GM21515 (cell line): Measurements from ENCODE around the gene ST3GAL5.

Source experiments
- ATAC-seq: cut with Tn5 transposase; IDR thresholded peaks from one replicate; pipeline ENCODE4 v1.9.1; 2021; ENCODE audit not compliant: unreplicated experiment

ST3GAL5 gene

DNA sequence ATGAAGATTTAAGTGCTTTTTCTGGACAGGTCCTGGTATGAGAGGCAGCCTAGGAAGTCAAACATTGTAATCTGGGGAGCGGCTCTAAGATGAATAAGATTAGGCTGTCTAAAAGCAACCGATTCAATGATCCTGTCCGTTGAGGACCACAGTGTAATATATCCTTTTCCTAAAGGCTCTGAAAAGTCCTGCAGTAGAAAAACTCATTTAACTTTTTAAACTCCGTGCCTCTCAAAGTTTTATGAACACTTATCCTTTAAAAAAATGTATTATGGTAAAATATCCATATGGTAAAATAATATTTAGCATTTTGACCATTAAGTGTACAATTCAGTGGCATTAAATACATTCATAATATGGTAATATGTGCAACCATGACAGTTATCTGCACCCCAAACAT is 95.2 kb downstream of the ST3GAL5 start:
- ATAC-seq, result no peak

DNA sequence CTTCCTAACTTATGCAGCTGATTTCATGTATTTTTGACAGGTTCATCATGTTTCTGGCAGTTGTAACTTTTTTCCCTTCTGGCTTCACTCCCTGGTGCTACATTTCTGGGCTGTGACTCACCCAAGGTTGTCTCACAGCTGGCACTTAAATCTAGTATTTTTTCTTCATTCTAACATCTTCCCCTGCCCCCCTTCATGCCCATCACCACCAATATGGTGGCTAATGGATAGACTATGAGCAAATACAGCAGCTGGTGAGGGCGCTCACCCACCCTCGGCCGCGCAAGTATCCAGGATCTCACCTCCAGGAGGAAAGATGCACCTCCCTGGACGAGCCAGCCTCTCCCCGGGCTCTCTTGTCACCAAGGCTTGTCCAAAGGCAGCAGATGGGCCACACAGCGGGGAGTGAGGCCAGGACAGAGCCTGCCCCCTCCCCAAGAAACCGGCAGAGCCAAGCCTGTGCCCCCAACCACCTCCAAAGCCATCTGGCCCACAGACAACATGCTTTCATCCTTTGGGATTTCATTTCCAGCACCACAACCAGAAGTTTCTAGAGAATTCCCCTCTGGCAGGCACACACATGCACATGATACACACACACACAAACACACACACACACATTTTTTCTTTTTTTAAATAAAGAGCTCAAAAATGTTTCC is 95.9 kb downstream of the ST3GAL5 start:
- ATAC-seq, result no peak

DNA sequence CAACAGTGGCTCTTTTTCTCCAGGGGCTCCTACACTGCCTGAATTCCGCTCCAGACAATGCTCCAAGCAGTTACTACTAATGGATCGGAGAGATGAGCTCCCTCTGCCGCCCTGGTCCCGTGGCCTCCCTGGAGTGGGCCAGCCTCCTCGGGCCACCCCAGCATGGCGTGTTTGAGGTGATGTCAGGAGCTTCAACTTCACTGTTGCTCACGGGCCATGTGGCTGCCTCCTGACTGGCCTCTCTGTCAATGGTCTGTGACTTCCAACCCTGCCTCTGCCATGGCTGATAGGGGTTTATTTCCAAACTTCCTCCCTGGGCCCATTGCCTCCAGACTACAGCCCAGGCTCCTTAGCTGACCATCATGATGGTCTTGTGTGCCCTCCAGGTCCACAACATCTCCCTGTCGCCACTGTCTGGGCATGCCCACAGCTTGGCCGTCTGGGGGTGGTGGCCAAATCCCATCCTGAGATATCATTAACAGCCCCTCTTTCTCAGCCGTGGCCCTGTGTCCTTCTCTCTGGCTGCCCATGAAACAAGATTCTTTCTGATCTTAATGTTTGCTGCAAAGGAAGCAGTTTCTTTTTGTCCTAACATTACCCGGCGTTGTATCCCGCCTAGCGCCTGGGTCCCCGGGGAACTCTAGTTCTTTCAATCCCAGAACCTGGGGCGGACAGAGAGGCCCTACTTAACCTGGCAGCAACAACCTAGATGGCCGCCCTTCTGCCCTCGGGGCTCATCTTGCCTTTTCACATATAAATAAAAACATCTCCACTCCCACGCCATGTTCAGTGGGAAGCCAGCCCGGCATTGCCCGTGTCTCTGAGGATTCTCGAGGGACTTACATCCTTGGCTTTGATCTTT is 96.9 kb downstream of the ST3GAL5 start:
- ATAC-seq, result no peak

DNA sequence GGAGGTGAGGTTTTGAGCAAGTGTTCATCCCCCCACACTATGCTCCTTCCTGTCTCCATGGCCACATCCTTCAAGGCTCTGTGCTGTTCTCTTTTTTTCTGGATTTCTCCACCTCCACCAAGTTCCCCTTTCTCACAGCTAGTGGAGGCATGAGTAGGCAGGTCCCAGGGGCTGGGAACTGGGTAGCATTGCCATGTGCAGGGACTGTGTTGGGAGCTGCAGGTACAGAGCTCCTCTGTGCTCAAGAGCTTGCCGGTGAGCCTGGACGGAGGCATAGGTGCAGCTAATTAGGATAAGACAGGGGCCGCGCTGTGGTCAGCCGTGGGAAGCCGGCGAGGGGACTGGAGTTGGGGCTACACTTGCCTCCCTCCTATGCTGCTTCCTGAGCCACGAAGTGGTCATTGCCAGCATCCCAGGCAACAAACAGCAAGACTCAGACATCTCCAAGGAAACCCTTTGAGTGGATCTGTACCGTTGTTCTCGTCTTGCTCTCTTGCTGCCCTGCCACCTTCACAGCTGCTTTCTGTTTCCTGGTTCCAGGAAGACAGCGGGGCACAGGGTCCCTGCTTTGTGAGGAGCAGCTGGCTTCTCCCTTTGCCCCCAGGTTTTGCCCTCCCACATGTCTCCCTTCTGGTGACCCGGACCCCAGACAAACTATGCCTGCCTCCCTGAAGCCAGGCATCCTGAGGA is 98.1 kb downstream of the ST3GAL5 start:
- ATAC-seq, result no peak

DNA sequence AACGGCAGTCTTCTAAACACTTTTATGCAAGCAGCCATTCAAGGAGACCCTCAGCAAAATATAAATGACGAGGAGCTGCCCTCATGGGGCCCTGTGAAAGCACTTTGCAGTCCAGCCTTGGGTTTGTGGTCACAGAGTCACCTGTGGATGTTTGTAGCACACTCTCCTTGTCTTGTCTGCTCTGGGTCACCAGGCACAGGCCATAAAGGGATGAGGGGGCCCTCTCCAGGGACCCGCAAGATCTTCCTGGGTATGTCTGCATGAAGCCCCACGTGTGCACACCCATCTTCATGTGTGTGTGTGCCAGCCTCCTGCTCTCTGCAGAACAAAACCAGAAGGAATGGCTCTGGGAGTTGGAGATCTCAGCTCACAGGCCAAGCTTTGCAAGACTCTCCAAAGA is 98.8 kb downstream of the ST3GAL5 start:
- no peak for ATAC-seq

DNA sequence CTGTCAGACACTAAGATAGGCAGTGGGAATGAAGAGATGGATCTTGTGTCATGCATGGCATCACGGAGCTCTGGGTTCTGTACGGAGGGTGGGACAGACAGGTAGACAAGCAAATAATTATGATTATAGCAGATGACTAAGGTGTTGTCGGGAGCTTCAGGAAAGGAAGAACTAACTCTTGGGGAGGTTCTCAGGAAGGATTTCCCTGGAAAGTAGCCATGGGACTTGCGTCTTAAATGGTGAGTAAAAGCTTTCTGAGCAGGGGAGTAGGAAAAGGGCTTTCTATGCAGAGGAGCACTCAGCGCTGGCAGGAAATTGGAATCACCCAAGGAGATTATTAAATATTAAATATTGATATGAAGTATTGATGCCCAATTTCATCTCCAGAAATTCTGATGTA is 99.5 kb downstream of the ST3GAL5 start:
- no peak for ATAC-seq

DNA sequence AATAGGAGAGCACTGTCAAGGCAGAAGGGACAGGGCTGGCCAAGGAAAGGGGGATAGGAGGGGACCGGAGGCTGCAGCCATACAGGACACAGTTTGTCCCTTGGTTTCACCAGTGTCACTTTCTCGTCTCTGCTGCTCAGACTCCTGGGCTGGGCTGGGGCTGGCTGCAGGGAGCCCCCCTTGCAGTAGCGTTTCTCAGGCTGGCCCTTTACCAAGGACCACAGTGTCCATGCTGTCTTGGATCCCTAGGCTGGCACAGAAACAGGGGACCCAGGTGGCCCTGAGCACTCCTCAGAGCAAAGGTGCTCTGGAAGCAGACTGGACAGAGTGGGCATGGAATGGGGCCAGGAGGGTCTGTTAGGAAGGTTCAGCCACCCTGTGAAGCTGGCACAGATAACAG is 100.2 kb downstream of the ST3GAL5 start:
- ATAC-seq, result no peak

DNA sequence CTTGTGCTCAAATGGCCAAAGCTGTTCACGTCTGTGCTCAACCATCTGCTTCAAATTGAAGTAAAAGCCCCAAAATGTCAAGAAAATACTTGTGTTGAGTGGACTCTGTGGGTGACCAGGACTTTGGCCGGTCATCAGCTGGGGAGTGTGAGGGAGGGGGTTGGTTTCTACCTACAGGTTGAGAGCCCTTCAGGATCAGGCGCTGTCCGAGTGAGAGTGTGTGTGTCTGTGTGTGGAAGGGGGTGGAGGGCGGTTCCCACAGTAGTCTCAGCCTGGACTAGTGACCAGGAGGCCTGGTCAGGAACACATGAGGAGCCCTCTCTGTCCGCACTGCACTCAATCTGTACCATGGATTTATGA is 100.8 kb downstream of the ST3GAL5 start:
- ATAC-seq, result no peak

DNA sequence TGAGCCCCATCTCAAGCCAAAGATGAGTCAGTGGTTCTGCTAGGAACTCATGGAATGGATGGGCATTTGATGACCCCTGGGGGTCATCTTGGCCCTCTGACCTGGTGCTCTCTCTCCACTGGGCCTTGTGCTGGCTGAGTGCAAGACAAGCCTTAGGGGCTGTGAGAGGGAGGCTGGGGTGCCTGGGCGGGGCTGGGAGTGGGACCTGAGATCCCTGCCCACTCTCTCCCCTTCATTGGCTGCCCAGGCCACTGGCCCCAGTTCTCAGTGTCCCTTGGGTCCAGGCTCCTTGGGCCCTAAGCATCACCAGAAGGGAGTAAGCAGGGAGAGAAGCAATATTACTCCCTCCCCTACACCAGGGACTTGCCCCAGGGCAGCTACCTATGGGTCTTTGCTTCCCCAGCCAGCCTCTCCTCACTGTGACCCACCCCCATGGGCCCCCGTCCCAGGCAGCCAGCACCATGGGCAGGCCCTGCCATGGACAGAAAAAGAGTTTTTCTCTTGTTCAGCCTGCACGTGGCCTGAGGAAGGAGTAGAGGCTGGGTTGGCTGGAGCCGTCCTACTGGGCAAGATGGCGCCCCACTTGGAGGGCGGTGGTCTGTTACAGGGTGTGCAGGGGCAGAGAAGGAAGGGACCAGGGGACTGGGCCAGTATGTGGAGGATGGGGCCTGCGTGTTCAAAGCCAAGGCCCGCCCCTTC is 101.4 kb downstream of the ST3GAL5 start:
- no peak for ATAC-seq
